Measurements from ENCODE around the gene SLC25A24.
"Not testable (repeated sequence)": the region's sequence is repeated elsewhere in the genome, so short reads cannot be mapped to it uniquely, and the experiment has no call there.

GRCh38 chr1:108226855-108227254 lies 26.7 kb upstream of the SLC25A24 start:
- not testable (repeated sequence) for TF ChIP-seq ZNF589 (CRISPR knock-in tag; IDR thresholded peaks at IDR 0.05; ENCODE audit: low read depth); CREM (IDR thresholded peaks at IDR 0.05; ENCODE audit: low read depth); ZNF217 (CRISPR knock-in tag; IDR thresholded peaks at IDR 0.05); SPI1 (IDR thresholded peaks at IDR 0.05; ENCODE audit: borderline replicate concordance, low read depth, low read length); ZBTB7A (IDR thresholded peaks at IDR 0.05; ENCODE audit: borderline replicate concordance, control insufficient read depth, low read depth, low read length); HDAC6 (IDR thresholded peaks at IDR 0.05; ENCODE audit: low read depth, low read length); RAD21 (CRISPR knock-in tag; conservative IDR thresholded peaks at IDR 0.05 in 1 of 2, IDR thresholded peaks at IDR 0.05 in 1 of 2); JUN (IDR thresholded peaks at IDR 0.05; ENCODE audit: borderline replicate concordance, low read depth, low read length); JUN (CRISPR knock-in tag; IDR thresholded peaks at IDR 0.05; ENCODE audit: borderline replicate concordance); MYC (IDR thresholded peaks at IDR 0.05; ENCODE audit: low read depth, low read length); MYC (CRISPR knock-in tag; IDR thresholded peaks at IDR 0.05; ENCODE audit: borderline replicate concordance, low read depth)
- TF ChIP-seq, protein P1, sequence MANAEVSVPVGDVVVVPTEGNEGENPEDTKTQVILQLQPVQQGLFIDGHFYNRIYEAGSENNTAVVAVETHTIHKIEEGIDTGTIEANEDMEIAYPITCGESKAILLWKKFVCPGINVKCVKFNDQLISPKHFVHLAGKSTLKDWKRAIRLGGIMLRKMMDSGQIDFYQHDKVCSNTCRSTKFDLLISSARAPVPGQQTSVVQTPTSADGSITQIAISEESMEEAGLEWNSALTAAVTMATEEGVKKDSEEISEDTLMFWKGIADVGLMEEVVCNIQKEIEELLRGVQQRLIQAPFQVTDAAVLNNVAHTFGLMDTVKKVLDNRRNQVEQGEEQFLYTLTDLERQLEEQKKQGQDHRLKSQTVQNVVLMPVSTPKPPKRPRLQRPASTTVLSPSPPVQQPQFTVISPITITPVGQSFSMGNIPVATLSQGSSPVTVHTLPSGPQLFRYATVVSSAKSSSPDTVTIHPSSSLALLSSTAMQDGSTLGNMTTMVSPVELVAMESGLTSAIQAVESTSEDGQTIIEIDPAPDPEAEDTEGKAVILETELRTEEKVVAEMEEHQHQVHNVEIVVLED (CRISPR knock-in tag; IDR thresholded peaks at IDR 0.05) = not testable (repeated sequence)

All from K562 (cell line).